Panc1 (cell line): Measurements from ENCODE around the gene KIF21A. TPM values are rescaled to one million over a fixed set of nuclear protein-coding genes. Genes with fewer than 3 reads are reported as not detected.

Experiments used
- ATAC-seq: fragments of 200-7000 bp; cut with Tn5 transposase; 2 replicates; pipeline ENCODE4 v1.9.1; 2020; ENCODE audit warnings: mild to moderate bottlenecking, moderate library complexity
- BruUV-seq: library from RNA; stranded (reverse); fragments of 400-500 nt; replicated peaks from 2 replicates; lab custom pipeline; 2021; lab: Mats Ljungman, UMichigan
- CTCF ChIA-PET: fragments of 300-600 bp; sonication (Branson Sonifier 250); formaldehyde crosslinking; loops from one replicate; lab custom pipeline; 2022; ENCODE audit warnings: antibody characterized with exemption; lab: Charles Lee
- POLR2A ChIA-PET: fragments of 300-600 bp; sonication (Branson Sonifier 250); formaldehyde crosslinking; loops from one replicate; lab custom pipeline; 2022; ENCODE audit warnings: antibody characterized with exemption; lab: Charles Lee
- DNase-seq: peaks from one replicate; pipeline ENCODE4 v3.0.0-alpha.2; 2010; ENCODE audit warnings: low read depth, low spot score
- H3K27ac ChIP-seq: 2 replicates; pipeline ENCODE4 v1.5.1; 2011; ENCODE audit warnings: mild to moderate bottlenecking, low read length, inconsistent platforms
- H3K27me3 ChIP-seq: fragments of 200-500 bp; sonication (Bioruptor generic); 2 replicates; pipeline ENCODE4 v1.6.0; 2014; ENCODE audit warnings: low read length, inconsistent platforms; ENCODE audit not compliant: control insufficient read depth, insufficient read depth
- H3K36me3 ChIP-seq: fragments of 200-500 bp; sonication (Bioruptor generic); 2 replicates; pipeline ENCODE4 v1.5.1; 2014; ENCODE audit warnings: inconsistent platforms, mild to moderate bottlenecking, low read length, moderate library complexity; ENCODE audit not compliant: control insufficient read depth, insufficient read depth
- H3K4me1 ChIP-seq: 2 replicates; pipeline ENCODE4 v1.5.1; 2011; ENCODE audit warnings: inconsistent platforms, mild to moderate bottlenecking, low read length, moderate library complexity; ENCODE audit not compliant: control insufficient read depth, insufficient read depth
- H3K4me3 ChIP-seq, 2 experiments: 2 replicates each; pipeline ENCODE4 v1.5.1; 2011 to 2012; ENCODE audit warnings: low read depth in 2 of 2, low read length in 2 of 2, mild to moderate bottlenecking in 2 of 2, inconsistent platforms in 1 of 2, moderate library complexity in 1 of 2
- H3K9me3 ChIP-seq: fragments of 200-500 bp; sonication (Bioruptor generic); 2 replicates; pipeline ENCODE4 v1.5.1; 2014; ENCODE audit warnings: low read depth, mild to moderate bottlenecking, inconsistent platforms, low read length, moderate library complexity; ENCODE audit not compliant: control insufficient read depth, insufficient read depth
- POLR2AphosphoS5 ChIP-seq: IDR thresholded peaks from 2 replicates; pipeline ENCODE4 v1.6.1; 2012; ENCODE audit warnings: mild to moderate bottlenecking, low read depth, low read length, moderate library complexity
- REST ChIP-seq, 2 experiments: IDR thresholded peaks; 2 replicates each; pipeline ENCODE4 v1.6.1; 2011 to 2012; ENCODE audit warnings: low read depth in 2 of 2, control low read depth in 1 of 2, low read length in 1 of 2, mild to moderate bottlenecking in 1 of 2, moderate library complexity in 1 of 2; ENCODE audit not compliant: insufficient read depth in 1 of 2
- SIN3A ChIP-seq: IDR thresholded peaks from 2 replicates; pipeline ENCODE4 v1.6.1; 2012; ENCODE audit warnings: low read depth, mild to moderate bottlenecking, low read length, moderate library complexity, borderline replicate concordance; ENCODE audit not compliant: insufficient read depth
- TCF7L2 ChIP-seq: IDR thresholded peaks from 2 replicates; pipeline ENCODE4 v1.6.1; 2011; ENCODE audit warnings: mild to moderate bottlenecking, low read depth, low read length, inconsistent platforms
- in situ Hi-C: cut with HindIII; loops from 2 replicates; pipeline ENCODE4 v1.10.0; 2016; ENCODE audit warnings: low sequenced_read_pairs, low pct_unique_long_range_greater_than_20kb
- intact Hi-C: fragments of 100-400 bp; cut with micrococcal nuclease; formaldehyde crosslinking; loops from one replicate; pipeline ENCODE4 v1.10.0; 2022; ENCODE audit not compliant: unreplicated experiment
- total RNA-seq: library from RNA; stranded (reverse); gene quantifications from one replicate; pipeline ENCODE4 v1.2.1, GENCODE V29; 2021; ENCODE audit not compliant: unreplicated experiment
- TF ChIP-seq, protein P1 (sequence below): fragments of 450-650 bp; IDR thresholded peaks from 2 replicates; pipeline ENCODE4 v1.5.1; 2017; ENCODE audit warnings: mild to moderate bottlenecking

The KIF21A gene
- total RNA-seq, 1 experiment from 2014 or later: 25.6 TPM

DNA sequence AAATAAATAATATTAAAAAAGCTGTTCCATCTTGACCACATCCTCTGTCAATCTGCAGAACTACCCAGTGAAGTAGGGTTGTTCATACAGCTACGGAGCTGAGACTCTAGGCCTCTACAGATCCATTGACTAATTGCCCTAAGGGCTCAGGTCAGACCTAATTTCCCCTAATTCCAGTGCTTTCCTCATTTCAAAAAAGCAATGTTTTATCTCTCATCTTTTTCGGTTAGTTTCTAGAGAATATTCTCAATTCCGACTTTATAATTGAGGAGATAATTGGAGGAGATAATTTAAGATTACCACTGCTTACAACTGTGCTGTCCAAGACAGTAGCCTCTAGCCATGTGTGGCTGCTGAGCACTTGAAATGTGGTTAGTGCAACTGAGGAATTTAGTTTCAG is 167.1 kb downstream of the KIF21A start:
- in situ Hi-C loops (no loop called here), intact Hi-C loops (no loop called here)
- ATAC-seq (no peak), DNase-seq (no peak)
- no peaks in the 10 kb centered on the region for H3K9me3 ChIP-seq
- no peak overlapping the region for H3K4me3 ChIP-seq
- H3K36me3 ChIP-seq: no peaks in the 10 kb centered on the region
- H3K27me3 ChIP-seq: no peaks in the 10 kb centered on the region
- no peak overlapping the region for H3K27ac ChIP-seq
- BruUV-seq: no TSS peak
- H3K4me1 ChIP-seq: no peaks in the 10 kb centered on the region
- ChIA-PET CTCF (interaction anchor here (1.1 kb wide), 1 partner anchor 355 kb away, joined by 4 read pairs; no protein-coding TSS in a partner anchor), POLR2A (interaction anchor here (0.5 kb wide), 1 partner anchor 331 kb away, joined by 8 read pairs; no protein-coding TSS in a partner anchor)
- TF ChIP-seq REST (IDR thresholded peaks at IDR 0.05; ENCODE audit: insufficient read depth in 1 of 2, low read depth in 2 of 2, low read length in 1 of 2): no peak
- TF ChIP-seq SIN3A: no peak
- TF ChIP-seq TCF7L2: no peak
- no peak for TF ChIP-seq POLR2AphosphoS5
- TF ChIP-seq, protein P1, sequence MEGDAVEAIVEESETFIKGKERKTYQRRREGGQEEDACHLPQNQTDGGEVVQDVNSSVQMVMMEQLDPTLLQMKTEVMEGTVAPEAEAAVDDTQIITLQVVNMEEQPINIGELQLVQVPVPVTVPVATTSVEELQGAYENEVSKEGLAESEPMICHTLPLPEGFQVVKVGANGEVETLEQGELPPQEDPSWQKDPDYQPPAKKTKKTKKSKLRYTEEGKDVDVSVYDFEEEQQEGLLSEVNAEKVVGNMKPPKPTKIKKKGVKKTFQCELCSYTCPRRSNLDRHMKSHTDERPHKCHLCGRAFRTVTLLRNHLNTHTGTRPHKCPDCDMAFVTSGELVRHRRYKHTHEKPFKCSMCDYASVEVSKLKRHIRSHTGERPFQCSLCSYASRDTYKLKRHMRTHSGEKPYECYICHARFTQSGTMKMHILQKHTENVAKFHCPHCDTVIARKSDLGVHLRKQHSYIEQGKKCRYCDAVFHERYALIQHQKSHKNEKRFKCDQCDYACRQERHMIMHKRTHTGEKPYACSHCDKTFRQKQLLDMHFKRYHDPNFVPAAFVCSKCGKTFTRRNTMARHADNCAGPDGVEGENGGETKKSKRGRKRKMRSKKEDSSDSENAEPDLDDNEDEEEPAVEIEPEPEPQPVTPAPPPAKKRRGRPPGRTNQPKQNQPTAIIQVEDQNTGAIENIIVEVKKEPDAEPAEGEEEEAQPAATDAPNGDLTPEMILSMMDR: no peak

DNA sequence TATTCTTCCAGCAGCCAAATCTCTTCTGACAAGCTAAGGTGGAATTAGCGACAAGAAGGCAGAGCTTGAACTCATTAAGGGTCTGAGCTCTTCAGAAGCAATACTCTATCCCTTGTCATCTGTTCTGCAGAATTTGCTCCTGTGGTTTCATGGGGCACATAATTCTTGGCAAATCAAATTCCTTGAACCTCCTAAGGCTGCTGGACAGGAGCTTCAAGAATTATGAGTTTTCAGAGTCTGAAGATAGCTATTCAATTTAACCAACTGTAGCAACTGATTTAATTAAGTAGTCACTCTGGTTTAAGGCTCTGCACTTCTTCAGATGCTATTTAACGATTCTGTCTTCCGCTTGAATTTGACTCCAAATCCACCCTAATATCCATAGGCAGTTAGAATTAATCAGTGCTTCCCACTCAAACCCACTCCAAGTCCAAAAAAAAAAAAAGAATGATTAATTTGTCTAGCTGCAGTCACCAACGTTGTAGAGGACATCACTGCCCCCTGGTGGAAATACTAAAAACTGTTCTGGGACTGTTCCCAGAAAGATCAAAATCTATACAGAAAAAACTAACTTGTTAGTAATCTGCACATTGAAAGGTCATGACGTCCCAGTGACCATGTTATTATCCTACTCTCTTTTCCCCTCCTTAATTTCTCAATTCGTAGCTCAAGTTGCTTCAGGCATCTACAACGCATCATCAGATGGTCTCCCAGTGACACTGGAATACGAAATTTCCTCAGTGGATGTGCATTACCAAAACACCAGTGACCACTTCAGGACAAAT is 169.9 kb downstream of the KIF21A start:
- no peaks in the 10 kb centered on the region for H3K9me3 ChIP-seq
- no peaks in the 10 kb centered on the region for H3K4me1 ChIP-seq
- CTCF ChIA-PET: interaction anchor here (0.7 to 1.6 kb wide), 6 partner anchors 18 to 374 kb away, joined by 3 to 19 read pairs (median 4); partner anchors contain the start of gene CPNE8
- TF ChIP-seq, protein P1: peak; percentile 73
- no peak for TF ChIP-seq SIN3A
- DNase-seq (peak; percentile 10), ATAC-seq (no peak)
- no peak overlapping the region for H3K4me3 ChIP-seq
- H3K36me3 ChIP-seq: no peaks in the 10 kb centered on the region
- no TSS peak for BruUV-seq
- no peak overlapping the region for H3K27ac ChIP-seq
- POLR2A ChIA-PET: interaction anchor here (0.6 kb wide), 1 partner anchor 948 kb away, joined by 3 read pairs; no protein-coding TSS in a partner anchor
- intact Hi-C loops (loop anchor here (2.0 kb wide), 1 partner anchor 352 kb away; no protein-coding TSS in a partner anchor), in situ Hi-C loops (no loop called here)
- H3K27me3 ChIP-seq: no peaks in the 10 kb centered on the region
